Spleen (tissue), 7 donors: ENCODE results near the gene AGFG2.
A peak's percentile ranks its signal among the peaks of the same experiment; 100 is the strongest.

Experiments
- POLR2A ChIP-seq, 3 donors: fragments of 450-650 bp; IDR thresholded peaks; one replicate each; pipeline ENCODE4 v1.5.1; 2017; ENCODE audit warnings: antibody characterized with exemption in 3 of 3, mild to moderate bottlenecking in 1 of 3
- POLR2AphosphoS5 ChIP-seq, 3 donors: sonication (generic); formaldehyde crosslinking; IDR thresholded peaks; one replicate each; pipeline ENCODE4 v1.5.1; 2017; ENCODE audit warnings: antibody characterized with exemption in 3 of 3
- TF ChIP-seq, protein P1 (sequence below), 11 experiments: fragments of 200-600 bp in 7 of 11; fragments of 450-650 bp in 4 of 11; sonication (generic) in 4 of 11; IDR thresholded peaks in 8 of 11; conservative IDR thresholded peaks in 3 of 11; 1 replicate in 7 of 11; 2 replicates in 4 of 11; pipeline versions ENCODE4 v1.4.0 to v1.8.0; 2016 to 2021; ENCODE audit warnings: antibody characterized with exemption in 11 of 11, inconsistent platforms in 4 of 11, mild to moderate bottlenecking in 1 of 11
- donor health status: DM: no; HTN: no; CAD: no; lungs with moderate emphysema.
- donor health status: DM: no; HTN: no; CAD: no.
- donor health status: DM: no; HTN: no; CAD: no.

DNA sequence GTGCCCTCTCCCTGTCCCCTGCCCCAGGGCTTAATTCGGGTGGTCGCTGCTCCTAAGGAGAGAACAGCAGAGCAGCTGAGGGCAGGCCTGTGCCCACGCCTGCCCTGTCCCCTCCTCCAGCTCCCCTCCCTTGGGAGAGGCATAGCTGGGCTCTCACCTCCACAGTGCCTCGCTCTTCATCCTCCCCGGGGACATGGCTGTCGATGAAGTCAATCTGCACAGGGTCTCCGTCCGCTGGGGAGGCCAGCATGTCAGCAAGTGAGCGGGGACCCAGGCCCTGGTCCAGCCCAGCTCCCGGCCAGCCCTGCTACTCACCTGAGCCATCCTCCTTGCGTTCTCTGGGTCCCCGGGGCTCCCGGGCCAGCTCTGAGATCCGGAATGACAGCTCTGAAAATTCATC, 38.5 kb downstream of the AGFG2 start:
- TF ChIP-seq, protein P1, sequence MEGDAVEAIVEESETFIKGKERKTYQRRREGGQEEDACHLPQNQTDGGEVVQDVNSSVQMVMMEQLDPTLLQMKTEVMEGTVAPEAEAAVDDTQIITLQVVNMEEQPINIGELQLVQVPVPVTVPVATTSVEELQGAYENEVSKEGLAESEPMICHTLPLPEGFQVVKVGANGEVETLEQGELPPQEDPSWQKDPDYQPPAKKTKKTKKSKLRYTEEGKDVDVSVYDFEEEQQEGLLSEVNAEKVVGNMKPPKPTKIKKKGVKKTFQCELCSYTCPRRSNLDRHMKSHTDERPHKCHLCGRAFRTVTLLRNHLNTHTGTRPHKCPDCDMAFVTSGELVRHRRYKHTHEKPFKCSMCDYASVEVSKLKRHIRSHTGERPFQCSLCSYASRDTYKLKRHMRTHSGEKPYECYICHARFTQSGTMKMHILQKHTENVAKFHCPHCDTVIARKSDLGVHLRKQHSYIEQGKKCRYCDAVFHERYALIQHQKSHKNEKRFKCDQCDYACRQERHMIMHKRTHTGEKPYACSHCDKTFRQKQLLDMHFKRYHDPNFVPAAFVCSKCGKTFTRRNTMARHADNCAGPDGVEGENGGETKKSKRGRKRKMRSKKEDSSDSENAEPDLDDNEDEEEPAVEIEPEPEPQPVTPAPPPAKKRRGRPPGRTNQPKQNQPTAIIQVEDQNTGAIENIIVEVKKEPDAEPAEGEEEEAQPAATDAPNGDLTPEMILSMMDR (IDR thresholded peaks at IDR 0.05 in 8 of 11, conservative IDR thresholded peaks at IDR 0.05 in 3 of 11): no peak
- TF ChIP-seq POLR2A (IDR thresholded peaks at IDR 0.05) (no peak), POLR2AphosphoS5 (IDR thresholded peaks at IDR 0.05) (peak in 1 of 3 donors; percentile 20)
